ENCODE measurements around the gene MBD2.

DNA sequence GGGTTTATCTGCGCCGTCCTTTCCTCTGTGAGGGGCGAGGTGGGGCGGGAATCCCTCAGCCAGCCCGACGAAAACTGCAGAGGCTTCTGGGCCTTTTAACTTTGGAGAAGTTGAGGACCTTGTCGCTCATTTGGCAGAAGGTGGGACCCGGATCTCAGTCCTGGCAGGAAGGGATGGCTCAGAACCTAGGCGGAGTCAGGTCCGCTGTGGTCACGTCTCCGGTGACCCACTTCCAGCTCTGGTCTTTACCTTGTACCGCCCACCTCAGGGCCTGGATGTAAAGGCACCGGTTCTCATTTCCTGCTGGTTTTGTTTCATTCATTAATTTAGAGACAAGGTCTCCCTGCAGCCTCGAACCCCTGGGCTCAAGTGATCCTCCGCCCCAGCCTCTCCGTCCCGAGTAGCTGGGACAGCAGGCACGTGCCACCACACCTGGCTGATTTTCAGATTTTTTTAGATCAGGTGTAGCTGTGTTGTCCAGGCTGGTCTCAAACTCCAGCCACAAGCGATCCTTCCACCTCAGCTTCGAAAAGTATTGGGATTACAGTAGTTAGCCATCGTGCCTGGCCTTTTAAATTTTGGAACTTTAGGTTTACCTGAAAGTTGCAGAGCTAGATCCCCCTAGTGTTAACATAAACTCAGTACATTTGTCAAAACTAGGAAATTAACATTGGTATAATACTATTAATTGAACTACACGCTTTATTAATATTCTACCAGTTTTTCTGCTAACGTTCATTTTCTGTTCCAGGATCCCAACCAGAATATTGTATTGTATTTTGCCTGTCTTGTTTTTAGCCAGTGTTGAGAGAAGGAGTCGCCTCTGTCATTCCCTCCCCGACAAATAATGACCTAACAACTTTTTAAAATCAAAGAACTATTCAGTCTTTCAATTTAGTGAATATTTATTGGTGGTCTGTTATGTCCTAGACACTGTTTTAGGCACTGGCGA, 45.7 kb upstream of the MBD2 start:
- TF ChIP-seq, protein P1, sequence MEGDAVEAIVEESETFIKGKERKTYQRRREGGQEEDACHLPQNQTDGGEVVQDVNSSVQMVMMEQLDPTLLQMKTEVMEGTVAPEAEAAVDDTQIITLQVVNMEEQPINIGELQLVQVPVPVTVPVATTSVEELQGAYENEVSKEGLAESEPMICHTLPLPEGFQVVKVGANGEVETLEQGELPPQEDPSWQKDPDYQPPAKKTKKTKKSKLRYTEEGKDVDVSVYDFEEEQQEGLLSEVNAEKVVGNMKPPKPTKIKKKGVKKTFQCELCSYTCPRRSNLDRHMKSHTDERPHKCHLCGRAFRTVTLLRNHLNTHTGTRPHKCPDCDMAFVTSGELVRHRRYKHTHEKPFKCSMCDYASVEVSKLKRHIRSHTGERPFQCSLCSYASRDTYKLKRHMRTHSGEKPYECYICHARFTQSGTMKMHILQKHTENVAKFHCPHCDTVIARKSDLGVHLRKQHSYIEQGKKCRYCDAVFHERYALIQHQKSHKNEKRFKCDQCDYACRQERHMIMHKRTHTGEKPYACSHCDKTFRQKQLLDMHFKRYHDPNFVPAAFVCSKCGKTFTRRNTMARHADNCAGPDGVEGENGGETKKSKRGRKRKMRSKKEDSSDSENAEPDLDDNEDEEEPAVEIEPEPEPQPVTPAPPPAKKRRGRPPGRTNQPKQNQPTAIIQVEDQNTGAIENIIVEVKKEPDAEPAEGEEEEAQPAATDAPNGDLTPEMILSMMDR (IDR thresholded peaks at IDR 0.05; ENCODE audit: insufficient read depth, low read length, poor library complexity, severe bottlenecking): peak; percentile 83
- no peak for TF ChIP-seq EZH2phosphoT487 (conservative IDR thresholded peaks at IDR 0.05; ENCODE audit: low read length)
